HL-60 (cell line): Measurements from ENCODE around the gene GPATCH8.
"Not testable (repeated sequence)": the region's sequence is repeated elsewhere in the genome, so short reads cannot be mapped to it uniquely, and the experiment has no call there.

Experiments used
- CTCF ChIP-seq: IDR thresholded peaks from one replicate; pipeline ENCODE4 v1.5.1; 2011; ENCODE audit warnings: low read length, control low read depth, inconsistent platforms; ENCODE audit not compliant: insufficient read depth
- GABPA ChIP-seq: IDR thresholded peaks from 2 replicates; pipeline ENCODE4 v1.6.1; 2012; ENCODE audit warnings: low read depth
- POLR2AphosphoS5 ChIP-seq: IDR thresholded peaks from 2 replicates; pipeline ENCODE4 v1.6.1; 2012; ENCODE audit warnings: low read depth
- REST ChIP-seq: IDR thresholded peaks from 2 replicates; pipeline ENCODE4 v1.6.1; 2012; ENCODE audit warnings: low read depth; ENCODE audit not compliant: insufficient replicate concordance
- SPI1 ChIP-seq: IDR thresholded peaks from 2 replicates; pipeline ENCODE4 v1.6.1; 2012; ENCODE audit warnings: low read depth, mild to moderate bottlenecking, borderline replicate concordance

GRCh38 chr17:44506939-44507604, 3.9 kb upstream of the GPATCH8 start:
- not testable (repeated sequence) for TF ChIP-seq CTCF, REST, POLR2AphosphoS5, GABPA, SPI1
